ENCODE data around the gene PRKAA2.

PRKAA2 gene

DNA sequence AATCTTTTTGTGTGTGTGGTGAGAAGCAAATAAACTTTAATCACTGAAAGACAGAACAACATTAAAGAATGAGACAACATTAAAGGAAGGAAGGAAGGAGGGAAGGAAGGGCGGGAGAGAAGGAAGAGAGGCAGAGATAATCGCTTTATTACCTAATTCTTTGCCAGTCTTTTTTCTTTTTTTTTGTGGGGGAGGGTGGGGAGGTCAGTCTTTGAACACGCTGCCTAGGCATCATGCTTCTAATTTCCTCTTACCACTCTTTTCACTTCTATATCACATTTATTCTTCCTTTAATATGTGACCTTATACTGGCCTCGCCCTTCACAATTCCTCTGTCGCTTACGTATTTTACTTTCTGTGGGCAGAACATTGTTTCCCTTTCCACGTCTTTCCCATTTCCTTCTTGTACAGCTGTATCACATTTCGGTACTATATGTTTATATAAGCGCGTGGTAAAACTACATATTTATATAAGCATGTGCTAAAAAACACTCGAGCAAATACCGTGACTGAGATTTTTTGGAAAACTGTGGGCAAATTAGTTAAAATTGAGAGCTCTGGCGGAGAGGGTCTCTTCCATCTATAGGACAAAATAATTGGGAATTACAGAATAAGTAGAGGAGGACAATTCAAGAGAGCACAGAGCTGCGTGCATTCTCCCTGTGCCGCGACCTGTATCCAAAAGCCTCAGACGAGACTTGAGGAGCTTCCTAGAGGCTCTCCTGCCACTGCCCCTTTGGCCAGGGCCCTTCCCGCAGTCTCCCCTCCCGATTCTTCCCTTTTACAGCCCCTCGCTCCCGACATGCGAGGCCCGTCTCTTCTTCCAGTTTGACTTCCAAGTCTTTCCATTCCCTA lies 823 bp upstream of the PRKAA2 start (continued):
- TF ChIP-seq ZNF560 (tag by site-specific recombination; IDR thresholded peaks at IDR 0.05; ENCODE audit: borderline replicate concordance) (no peak), SP7 (tag by site-specific recombination; IDR thresholded peaks at IDR 0.05) (peak; percentile 4; the same call in 1 of the 2 replicates), ZNF214 (tag by site-specific recombination; IDR thresholded peaks at IDR 0.05; ENCODE audit: borderline replicate concordance) (no peak), GLIS2 (tag by site-specific recombination; IDR thresholded peaks at IDR 0.05) (no peak), ZNF548 (tag by site-specific recombination; IDR thresholded peaks at IDR 0.05) (no peak), ZNF610 (tag by site-specific recombination; IDR thresholded peaks at IDR 0.05; ENCODE audit: borderline replicate concordance) (no peak), KLF1 (tag by site-specific recombination; IDR thresholded peaks at IDR 0.05) (no peak), ZNF624 (tag by site-specific recombination; IDR thresholded peaks at IDR 0.05) (no peak), TCF7L2 (IDR thresholded peaks at IDR 0.05; ENCODE audit: borderline replicate concordance, low read depth, low read length) (no peak), ZBTB20 (tag by site-specific recombination; IDR thresholded peaks at IDR 0.05) (peak; percentile 91; the same call in 1 of the 2 replicates)
- TF ChIP-seq, protein P1, sequence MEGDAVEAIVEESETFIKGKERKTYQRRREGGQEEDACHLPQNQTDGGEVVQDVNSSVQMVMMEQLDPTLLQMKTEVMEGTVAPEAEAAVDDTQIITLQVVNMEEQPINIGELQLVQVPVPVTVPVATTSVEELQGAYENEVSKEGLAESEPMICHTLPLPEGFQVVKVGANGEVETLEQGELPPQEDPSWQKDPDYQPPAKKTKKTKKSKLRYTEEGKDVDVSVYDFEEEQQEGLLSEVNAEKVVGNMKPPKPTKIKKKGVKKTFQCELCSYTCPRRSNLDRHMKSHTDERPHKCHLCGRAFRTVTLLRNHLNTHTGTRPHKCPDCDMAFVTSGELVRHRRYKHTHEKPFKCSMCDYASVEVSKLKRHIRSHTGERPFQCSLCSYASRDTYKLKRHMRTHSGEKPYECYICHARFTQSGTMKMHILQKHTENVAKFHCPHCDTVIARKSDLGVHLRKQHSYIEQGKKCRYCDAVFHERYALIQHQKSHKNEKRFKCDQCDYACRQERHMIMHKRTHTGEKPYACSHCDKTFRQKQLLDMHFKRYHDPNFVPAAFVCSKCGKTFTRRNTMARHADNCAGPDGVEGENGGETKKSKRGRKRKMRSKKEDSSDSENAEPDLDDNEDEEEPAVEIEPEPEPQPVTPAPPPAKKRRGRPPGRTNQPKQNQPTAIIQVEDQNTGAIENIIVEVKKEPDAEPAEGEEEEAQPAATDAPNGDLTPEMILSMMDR (tag by site-specific recombination; IDR thresholded peaks at IDR 0.05), result no peak
- TF ChIP-seq, protein P2, sequence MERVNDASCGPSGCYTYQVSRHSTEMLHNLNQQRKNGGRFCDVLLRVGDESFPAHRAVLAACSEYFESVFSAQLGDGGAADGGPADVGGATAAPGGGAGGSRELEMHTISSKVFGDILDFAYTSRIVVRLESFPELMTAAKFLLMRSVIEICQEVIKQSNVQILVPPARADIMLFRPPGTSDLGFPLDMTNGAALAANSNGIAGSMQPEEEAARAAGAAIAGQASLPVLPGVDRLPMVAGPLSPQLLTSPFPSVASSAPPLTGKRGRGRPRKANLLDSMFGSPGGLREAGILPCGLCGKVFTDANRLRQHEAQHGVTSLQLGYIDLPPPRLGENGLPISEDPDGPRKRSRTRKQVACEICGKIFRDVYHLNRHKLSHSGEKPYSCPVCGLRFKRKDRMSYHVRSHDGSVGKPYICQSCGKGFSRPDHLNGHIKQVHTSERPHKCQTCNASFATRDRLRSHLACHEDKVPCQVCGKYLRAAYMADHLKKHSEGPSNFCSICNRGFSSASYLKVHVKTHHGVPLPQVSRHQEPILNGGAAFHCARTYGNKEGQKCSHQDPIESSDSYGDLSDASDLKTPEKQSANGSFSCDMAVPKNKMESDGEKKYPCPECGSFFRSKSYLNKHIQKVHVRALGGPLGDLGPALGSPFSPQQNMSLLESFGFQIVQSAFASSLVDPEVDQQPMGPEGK (tag by site-specific recombination; IDR thresholded peaks at IDR 0.05), result no peak

DNA sequence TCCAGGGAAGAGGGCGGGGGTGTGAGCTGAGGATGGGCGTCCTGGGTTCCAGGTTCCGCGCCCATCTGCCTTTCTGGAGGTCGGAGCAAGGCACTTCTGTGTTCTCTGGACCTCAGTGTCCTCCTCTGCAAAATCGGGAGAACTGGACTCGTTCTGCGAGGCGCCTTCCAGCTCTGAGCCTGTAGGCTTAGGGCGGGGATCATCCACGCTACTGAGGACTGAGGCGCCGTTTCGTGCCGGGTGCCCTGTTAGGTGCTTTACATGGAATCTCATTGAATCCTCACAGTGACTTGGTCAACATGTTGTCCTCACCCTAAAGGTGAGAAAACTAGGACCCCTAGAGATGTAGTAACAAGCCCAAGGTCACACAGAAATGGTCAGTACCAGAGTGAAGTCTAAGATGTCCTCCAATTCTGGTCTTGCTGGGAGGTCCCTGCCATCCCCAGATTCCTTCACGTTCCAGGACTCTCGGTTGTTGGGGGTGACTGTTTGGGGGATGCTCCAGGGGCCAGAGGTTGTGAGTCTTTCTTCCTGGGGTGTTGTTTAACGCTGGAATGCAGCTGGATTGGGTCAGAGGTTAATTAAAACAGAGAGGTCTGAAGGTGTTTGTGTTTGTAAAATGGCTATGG lies 677 bp downstream of the PRKAA2 start:
- Histone ChIP-seq H3K4me1 (ENCODE audit: control insufficient read depth, insufficient read depth, low read length) (0 out of 2 replicates have a peak, but pooled peaks cover 2% of the 10 kb centered on the region), H3K9me3 (ENCODE audit: control insufficient read depth, insufficient read depth, low read depth, low read length) (no peaks in the 10 kb centered on the region), H3K36me3 (ENCODE audit: control insufficient read depth in 2 of 2, insufficient read depth in 1 of 2, low read length in 2 of 2) (no peaks in the 10 kb centered on the region), H3K4me3 (ENCODE audit: low read depth, low read length) (peak overlapping the region; percentile 84), H3K27ac (ENCODE audit: extremely low read depth, low read depth, low read length) (peak overlapping the region; percentile 96)
- POLR2A ChIA-PET, result no interaction called here
- CTCF ChIA-PET, result no interaction called here
- TF ChIP-seq ZNF707 (tag by site-specific recombination; IDR thresholded peaks at IDR 0.05), result no peak
- TF ChIP-seq, protein P3, sequence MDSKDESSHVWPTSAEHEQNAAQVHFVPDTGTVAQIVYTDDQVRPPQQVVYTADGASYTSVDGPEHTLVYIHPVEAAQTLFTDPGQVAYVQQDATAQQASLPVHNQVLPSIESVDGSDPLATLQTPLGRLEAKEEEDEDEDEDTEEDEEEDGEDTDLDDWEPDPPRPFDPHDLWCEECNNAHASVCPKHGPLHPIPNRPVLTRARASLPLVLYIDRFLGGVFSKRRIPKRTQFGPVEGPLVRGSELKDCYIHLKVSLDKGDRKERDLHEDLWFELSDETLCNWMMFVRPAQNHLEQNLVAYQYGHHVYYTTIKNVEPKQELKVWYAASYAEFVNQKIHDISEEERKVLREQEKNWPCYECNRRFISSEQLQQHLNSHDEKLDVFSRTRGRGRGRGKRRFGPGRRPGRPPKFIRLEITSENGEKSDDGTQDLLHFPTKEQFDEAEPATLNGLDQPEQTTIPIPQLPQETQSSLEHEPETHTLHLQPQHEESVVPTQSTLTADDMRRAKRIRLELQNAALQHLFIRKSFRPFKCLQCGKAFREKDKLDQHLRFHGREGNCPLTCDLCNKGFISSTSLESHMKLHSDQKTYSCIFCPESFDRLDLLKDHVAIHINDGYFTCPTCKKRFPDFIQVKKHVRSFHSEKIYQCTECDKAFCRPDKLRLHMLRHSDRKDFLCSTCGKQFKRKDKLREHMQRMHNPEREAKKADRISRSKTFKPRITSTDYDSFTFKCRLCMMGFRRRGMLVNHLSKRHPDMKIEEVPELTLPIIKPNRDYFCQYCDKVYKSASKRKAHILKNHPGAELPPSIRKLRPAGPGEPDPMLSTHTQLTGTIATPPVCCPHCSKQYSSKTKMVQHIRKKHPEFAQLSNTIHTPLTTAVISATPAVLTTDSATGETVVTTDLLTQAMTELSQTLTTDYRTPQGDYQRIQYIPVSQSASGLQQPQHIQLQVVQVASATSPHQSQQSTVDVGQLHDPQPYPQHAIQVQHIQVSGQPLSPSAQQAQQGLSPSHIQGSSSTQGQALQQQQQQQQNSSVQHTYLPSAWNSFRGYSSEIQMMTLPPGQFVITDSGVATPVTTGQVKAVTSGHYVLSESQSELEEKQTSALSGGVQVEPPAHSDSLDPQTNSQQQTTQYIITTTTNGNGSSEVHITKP (tag by site-specific recombination; IDR thresholded peaks at IDR 0.05), result 0 out of 2 replicates have a peak, but pooled peaks have one; percentile 31
- peak; percentile 46; the same call in 1 of the 2 replicates for TF ChIP-seq TRIM28 (IDR thresholded peaks at IDR 0.05; ENCODE audit: borderline replicate concordance, low read length)
- peak; percentile 48 for TF ChIP-seq GLIS2 (tag by site-specific recombination; IDR thresholded peaks at IDR 0.05)
- peak; percentile 86 for TF ChIP-seq ZBTB8A (tag by site-specific recombination; IDR thresholded peaks at IDR 0.05)
- TF ChIP-seq ZNF843 (tag by site-specific recombination; IDR thresholded peaks at IDR 0.05), result 0 out of 2 replicates have a peak, but pooled peaks have one; percentile 9
- 0 out of 2 replicates have a peak, but pooled peaks have one; percentile 40 for TF ChIP-seq ZNF600 (tag by site-specific recombination; IDR thresholded peaks at IDR 0.05)
- no peak for TF ChIP-seq ZNF548 (tag by site-specific recombination; IDR thresholded peaks at IDR 0.05)
- TF ChIP-seq ZNF248 (tag by site-specific recombination; IDR thresholded peaks at IDR 0.05), result no peak
- no peak for TF ChIP-seq ZNF658 (tag by site-specific recombination; IDR thresholded peaks at IDR 0.05)
- TF ChIP-seq GLIS1 (tag by site-specific recombination; IDR thresholded peaks at IDR 0.05), result peak; percentile 60
- peak; percentile 66; the same call in 1 of the 2 replicates for TF ChIP-seq ZBTB48 (tag by site-specific recombination; IDR thresholded peaks at IDR 0.05)
- TF ChIP-seq ZFP69B (tag by site-specific recombination; IDR thresholded peaks at IDR 0.05), result 0 out of 2 replicates have a peak, but pooled peaks have one; percentile 47
- TF ChIP-seq, protein P4, sequence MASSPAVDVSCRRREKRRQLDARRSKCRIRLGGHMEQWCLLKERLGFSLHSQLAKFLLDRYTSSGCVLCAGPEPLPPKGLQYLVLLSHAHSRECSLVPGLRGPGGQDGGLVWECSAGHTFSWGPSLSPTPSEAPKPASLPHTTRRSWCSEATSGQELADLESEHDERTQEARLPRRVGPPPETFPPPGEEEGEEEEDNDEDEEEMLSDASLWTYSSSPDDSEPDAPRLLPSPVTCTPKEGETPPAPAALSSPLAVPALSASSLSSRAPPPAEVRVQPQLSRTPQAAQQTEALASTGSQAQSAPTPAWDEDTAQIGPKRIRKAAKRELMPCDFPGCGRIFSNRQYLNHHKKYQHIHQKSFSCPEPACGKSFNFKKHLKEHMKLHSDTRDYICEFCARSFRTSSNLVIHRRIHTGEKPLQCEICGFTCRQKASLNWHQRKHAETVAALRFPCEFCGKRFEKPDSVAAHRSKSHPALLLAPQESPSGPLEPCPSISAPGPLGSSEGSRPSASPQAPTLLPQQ (tag by site-specific recombination; IDR thresholded peaks at IDR 0.05), result peak; percentile 79
- 0 out of 2 replicates have a peak, but pooled peaks have one; percentile 17 for TF ChIP-seq MZF1 (tag by site-specific recombination; IDR thresholded peaks at IDR 0.05; ENCODE audit: borderline replicate concordance)
- TF ChIP-seq ZBTB20 (tag by site-specific recombination; IDR thresholded peaks at IDR 0.05), result peak; percentile 93
- peak; percentile 81 for TF ChIP-seq ZNF335 (tag by site-specific recombination; conservative IDR thresholded peaks at IDR 0.05)
- no peak for TF ChIP-seq ZNF544 (tag by site-specific recombination; IDR thresholded peaks at IDR 0.05)
